Measurements from ENCODE around the gene SLC37A1. TPM values are rescaled to one million over a fixed set of nuclear protein-coding genes. Genes with fewer than 3 reads are reported as not detected.

SLC37A1 gene
- total RNA-seq, 1 donor from 2014 or later = 29.3 TPM

DNA sequence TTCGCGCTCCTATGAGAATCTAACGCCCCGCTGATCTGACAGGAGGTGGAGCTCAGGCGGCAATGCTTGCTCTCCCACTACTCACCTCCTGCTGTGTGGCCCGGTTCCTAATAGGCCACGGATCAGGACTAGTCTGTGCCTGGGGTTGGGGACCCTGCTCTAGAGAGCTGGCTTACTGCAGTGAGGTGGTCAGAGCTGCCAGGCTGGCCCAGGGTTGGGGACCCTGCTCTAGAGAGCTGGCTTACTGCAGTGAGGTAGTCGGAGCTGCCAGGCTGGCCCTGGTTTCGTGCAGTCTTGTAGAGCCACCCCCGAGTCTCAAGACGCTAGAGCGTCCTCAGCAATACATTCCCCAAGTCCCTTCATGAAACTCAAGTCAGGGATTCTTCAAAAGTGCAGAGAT, 27.5 kb downstream of the SLC37A1 start:
- H3K4me3 ChIP-seq (ENCODE audit: low read depth, low read length) = no peak overlapping the region
- DNase-seq (ENCODE audit: low read depth) = no peak
- TF ChIP-seq, protein P1, sequence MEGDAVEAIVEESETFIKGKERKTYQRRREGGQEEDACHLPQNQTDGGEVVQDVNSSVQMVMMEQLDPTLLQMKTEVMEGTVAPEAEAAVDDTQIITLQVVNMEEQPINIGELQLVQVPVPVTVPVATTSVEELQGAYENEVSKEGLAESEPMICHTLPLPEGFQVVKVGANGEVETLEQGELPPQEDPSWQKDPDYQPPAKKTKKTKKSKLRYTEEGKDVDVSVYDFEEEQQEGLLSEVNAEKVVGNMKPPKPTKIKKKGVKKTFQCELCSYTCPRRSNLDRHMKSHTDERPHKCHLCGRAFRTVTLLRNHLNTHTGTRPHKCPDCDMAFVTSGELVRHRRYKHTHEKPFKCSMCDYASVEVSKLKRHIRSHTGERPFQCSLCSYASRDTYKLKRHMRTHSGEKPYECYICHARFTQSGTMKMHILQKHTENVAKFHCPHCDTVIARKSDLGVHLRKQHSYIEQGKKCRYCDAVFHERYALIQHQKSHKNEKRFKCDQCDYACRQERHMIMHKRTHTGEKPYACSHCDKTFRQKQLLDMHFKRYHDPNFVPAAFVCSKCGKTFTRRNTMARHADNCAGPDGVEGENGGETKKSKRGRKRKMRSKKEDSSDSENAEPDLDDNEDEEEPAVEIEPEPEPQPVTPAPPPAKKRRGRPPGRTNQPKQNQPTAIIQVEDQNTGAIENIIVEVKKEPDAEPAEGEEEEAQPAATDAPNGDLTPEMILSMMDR (IDR thresholded peaks at IDR 0.05; ENCODE audit: insufficient read depth, low read length, poor library complexity, severe bottlenecking) = no peak
- H3K27me3 ChIP-seq (ENCODE audit: control insufficient read depth, insufficient read depth, low read length) = no peaks in the 10 kb centered on the region
- H3K36me3 ChIP-seq (ENCODE audit: control insufficient read depth, insufficient read depth, low read length) = no peaks in the 10 kb centered on the region

DNA sequence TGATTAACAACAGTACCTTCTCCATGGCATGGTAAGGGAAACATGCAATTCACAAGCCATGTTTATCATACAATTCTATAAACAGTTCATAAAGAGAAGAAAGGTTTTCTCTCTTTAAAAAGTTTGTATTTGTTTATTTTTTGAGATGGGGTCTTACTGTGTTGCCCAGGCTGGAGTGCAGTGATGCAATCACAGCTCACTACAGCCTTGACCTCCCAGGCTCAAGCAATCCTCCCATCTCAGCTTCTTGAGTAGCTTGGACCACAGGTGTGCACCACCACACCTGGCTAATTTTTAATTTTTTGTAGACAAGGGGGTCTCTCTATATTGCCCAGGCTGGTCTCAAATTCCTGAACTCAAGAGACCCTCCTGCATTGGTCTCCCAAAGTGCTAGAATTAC, 28.0 kb downstream of the SLC37A1 start:
- no peaks in the 10 kb centered on the region for H3K36me3 ChIP-seq (ENCODE audit: control insufficient read depth, insufficient read depth, low read length)
- TF ChIP-seq, protein P1 (IDR thresholded peaks at IDR 0.05; ENCODE audit: insufficient read depth, low read length, poor library complexity, severe bottlenecking) = no peak
- no peak for DNase-seq (ENCODE audit: low read depth)
- no peaks in the 10 kb centered on the region for H3K27me3 ChIP-seq (ENCODE audit: control insufficient read depth, insufficient read depth, low read length)
- H3K4me3 ChIP-seq (ENCODE audit: low read depth, low read length) = no peak overlapping the region

GRCh38 chr21:42542196-42542595, 28.5 kb downstream of the SLC37A1 start:
- H3K36me3 ChIP-seq (ENCODE audit: control insufficient read depth, insufficient read depth, low read length) = no peaks in the 10 kb centered on the region
- no peak for DNase-seq (ENCODE audit: low read depth)
- TF ChIP-seq, protein P1 (IDR thresholded peaks at IDR 0.05; ENCODE audit: insufficient read depth, low read length, poor library complexity, severe bottlenecking) = no peak
- no peaks in the 10 kb centered on the region for H3K27me3 ChIP-seq (ENCODE audit: control insufficient read depth, insufficient read depth, low read length)
- H3K4me3 ChIP-seq (ENCODE audit: low read depth, low read length) = no peak overlapping the region

DNA sequence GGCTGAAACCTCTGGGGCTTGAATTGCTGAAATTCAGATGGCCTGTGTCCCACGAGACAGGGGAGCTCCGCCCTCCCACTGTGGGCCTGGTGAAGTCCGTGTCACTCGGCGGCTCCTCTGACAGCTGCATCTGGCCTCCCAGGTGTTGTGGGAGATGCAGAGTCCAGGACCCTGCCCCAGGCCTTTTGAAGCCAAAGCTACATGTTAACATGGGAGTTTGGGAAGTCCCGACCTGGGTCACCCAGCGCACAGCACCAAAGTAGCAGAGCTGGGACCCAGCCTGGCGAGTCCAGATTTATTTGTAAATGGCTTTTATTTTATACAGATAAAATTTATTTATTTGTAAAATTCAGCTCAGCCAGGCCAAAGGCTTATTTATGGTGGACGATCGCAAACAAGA, 28.9 kb downstream of the SLC37A1 start:
- no peak overlapping the region for H3K4me3 ChIP-seq (ENCODE audit: low read depth, low read length)
- DNase-seq (ENCODE audit: low read depth) = no peak
- H3K36me3 ChIP-seq (ENCODE audit: control insufficient read depth, insufficient read depth, low read length) = no peaks in the 10 kb centered on the region
- TF ChIP-seq, protein P1 (IDR thresholded peaks at IDR 0.05; ENCODE audit: insufficient read depth, low read length, poor library complexity, severe bottlenecking) = no peak
- no peaks in the 10 kb centered on the region for H3K27me3 ChIP-seq (ENCODE audit: control insufficient read depth, insufficient read depth, low read length)

- Histone ChIP-seq H3K27me3 (ENCODE audit: control insufficient read depth, insufficient read depth, low read length) (no peaks in the 10 kb centered on the region), H3K36me3 (ENCODE audit: control insufficient read depth, insufficient read depth, low read length) (no peaks in the 10 kb centered on the region), H3K4me3 (ENCODE audit: low read depth, low read length) (no peak overlapping the region)
- TF ChIP-seq, protein P1 (IDR thresholded peaks at IDR 0.05; ENCODE audit: insufficient read depth, low read length, poor library complexity, severe bottlenecking) = no peak
- DNase-seq (ENCODE audit: low read depth) = no peak
Measured at GRCh38 chr21:42543106-42543847, 29.6 kb downstream of the SLC37A1 start.

DNA sequence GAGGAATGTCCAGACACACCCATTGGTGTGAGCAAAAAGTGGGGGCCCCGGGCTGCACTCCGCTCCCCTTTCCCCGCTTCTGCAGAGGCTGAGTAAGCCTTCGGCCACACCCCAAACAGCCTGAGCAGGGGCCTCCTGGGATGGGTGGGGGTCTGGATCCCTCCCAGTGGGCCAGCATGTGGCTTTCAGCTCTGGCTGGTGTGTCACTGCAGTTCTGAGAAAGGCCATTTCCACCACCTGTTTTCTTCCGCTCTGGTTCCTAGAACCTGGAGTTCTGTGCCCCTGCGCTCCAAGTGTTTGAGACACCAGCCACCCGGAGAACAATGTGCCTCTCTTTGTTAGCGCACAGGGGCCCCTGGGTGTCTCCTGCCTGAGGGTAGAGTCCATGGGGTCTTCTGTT, 30.9 kb downstream of the SLC37A1 start:
- no peaks in the 10 kb centered on the region for H3K36me3 ChIP-seq (ENCODE audit: control insufficient read depth, insufficient read depth, low read length)
- H3K4me3 ChIP-seq (ENCODE audit: low read depth, low read length) = no peak overlapping the region
- TF ChIP-seq, protein P1 (IDR thresholded peaks at IDR 0.05; ENCODE audit: insufficient read depth, low read length, poor library complexity, severe bottlenecking) = no peak
- DNase-seq (ENCODE audit: low read depth) = no peak
- no peaks in the 10 kb centered on the region for H3K27me3 ChIP-seq (ENCODE audit: control insufficient read depth, insufficient read depth, low read length)

All from kidney epithelial cell (primary cell).